ENCODE results near the gene TAF1B.

Gene TAF1B

GRCh38 chr2:9954136-9954535, 110.9 kb downstream of the TAF1B start:
- in situ Hi-C loops (cut with MboI; ENCODE audit: low sequenced_read_pairs) = no loop called here

DNA sequence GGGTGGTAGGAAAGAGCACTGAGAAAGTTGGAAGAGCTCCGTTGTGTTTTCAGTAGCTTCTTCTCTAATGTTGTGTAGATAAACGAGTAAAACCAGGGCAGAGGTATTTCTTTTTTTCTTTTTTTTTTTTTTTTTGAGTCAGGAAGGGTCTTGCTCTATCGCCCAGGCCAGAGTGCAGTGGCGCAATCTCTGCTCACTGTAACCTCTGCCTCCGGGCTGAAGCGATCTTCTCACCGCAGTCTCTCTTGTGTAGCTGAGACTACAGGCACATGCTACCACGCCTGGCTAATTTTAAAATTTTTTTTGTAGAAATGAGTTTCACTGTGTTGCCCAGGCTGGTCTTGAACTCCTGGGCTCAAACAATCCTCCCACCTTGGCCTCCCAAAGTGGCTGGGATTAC, 114.8 kb downstream of the TAF1B start:
- in situ Hi-C loops (cut with MboI; ENCODE audit: low sequenced_read_pairs) = no loop called here

- in situ Hi-C loops (cut with MboI; ENCODE audit: low sequenced_read_pairs) = no loop called here
Measured at GRCh38 chr2:9959262-9959661, 116.0 kb downstream of the TAF1B start.

GRCh38 chr2:9961013-9961412, 117.7 kb downstream of the TAF1B start:
- in situ Hi-C loops (cut with MboI; ENCODE audit: low sequenced_read_pairs) = no loop called here

DNA sequence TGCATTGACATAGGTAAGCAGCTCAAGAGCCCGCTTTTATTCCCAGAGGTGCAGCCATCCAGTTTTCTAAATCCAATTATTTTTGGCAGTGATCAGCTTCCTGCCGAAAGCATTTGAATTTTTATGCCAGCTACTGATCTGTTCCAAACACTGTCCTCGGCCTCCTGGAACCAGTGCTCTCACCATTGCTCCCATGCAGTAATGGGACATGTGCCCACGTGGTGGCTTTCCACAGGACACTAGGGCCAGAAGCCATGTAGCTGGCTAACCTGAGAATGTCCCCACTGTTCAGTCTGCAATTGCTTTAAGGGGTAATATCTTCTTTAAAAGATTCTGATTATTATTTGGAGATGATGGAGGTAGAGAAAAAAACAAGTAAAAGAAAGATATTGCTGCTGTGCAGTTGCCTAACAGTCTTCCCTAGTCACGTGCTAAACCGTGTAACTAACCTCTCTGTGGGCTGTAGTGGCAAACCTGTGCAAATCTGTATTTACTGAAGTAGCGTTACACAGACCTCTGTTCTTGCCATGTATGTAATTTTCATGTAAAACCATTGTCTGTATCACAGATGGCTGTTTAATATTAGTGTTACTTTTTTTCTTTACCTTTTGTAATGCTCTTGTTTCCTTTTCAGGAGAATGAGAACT, 121.2 kb downstream of the TAF1B start:
- in situ Hi-C loops (cut with MboI; ENCODE audit: low sequenced_read_pairs) = no loop called here

DNA sequence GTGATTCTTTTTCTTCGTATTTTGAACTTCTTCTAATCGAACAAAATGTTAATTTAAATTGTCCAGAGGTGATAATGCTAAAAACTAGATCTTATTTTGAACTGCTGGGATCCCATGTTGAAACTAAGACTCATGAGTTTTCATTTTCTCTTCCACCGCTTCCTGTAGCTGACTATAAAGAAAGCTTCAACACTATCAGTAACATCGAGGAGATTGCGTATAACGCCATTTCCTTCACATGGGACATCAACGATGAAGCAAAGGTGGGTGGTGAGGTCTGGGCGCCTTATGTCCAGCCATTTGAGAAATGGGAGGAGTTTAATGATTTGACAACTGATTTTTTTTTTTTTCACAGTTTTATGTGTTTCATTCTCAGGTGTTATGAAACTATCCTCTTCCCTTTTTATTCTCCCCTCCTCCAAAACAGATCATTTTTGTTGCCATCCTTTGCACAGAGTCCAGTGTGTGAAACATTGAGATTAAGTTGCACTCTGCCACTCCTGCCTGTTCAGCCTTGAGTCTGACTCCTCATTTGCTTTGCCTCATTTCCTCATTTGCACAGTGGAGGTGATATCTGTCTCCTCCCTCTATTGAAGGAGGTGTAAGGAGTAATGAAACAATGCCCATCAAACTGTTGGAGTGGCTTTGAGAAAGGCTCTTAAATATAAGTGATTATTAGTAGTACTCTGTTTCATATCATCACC, 122.0 kb downstream of the TAF1B start:
- in situ Hi-C loops (cut with MboI; ENCODE audit: low sequenced_read_pairs) = no loop called here

- in situ Hi-C loops (cut with MboI; ENCODE audit: low sequenced_read_pairs) = no loop called here
Measured at GRCh38 chr2:9966491-9967022, 123.3 kb downstream of the TAF1B start.

DNA sequence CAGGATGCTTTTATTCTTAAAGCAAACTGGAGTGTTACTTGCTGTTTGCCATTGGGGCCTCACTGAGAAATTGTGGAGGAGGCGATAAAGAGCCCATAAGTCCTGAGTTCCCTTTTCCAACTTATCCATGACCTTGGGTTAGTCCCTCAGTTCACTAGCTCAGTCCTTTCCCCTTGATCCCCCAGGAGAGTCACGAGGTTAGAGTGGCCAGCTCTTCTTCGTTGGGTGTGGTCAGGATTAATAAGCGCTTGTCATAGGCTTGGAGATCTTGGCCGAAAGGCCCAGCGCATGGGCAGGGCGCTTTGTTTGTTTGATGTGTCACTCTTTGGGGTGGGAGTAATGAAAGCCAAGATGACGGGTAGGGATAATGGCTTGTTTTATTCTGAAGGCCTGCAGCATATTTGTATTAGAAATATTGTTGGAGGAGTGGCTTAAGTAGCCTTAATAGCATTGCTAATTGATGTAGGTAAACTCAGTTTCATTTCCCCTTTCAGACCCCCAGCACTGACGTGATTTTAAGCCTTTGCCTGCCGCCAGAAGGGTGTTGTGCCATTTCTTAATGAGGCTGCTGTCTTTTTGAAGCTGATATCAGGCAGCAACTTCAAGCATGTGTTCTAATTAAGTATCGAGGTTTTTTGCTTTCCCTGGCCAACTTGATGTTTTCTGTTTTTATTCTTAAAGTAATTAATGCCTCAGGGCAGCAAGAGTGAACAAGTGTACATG, 123.9 kb downstream of the TAF1B start:
- in situ Hi-C loops (cut with MboI; ENCODE audit: low sequenced_read_pairs) = no loop called here

DNA sequence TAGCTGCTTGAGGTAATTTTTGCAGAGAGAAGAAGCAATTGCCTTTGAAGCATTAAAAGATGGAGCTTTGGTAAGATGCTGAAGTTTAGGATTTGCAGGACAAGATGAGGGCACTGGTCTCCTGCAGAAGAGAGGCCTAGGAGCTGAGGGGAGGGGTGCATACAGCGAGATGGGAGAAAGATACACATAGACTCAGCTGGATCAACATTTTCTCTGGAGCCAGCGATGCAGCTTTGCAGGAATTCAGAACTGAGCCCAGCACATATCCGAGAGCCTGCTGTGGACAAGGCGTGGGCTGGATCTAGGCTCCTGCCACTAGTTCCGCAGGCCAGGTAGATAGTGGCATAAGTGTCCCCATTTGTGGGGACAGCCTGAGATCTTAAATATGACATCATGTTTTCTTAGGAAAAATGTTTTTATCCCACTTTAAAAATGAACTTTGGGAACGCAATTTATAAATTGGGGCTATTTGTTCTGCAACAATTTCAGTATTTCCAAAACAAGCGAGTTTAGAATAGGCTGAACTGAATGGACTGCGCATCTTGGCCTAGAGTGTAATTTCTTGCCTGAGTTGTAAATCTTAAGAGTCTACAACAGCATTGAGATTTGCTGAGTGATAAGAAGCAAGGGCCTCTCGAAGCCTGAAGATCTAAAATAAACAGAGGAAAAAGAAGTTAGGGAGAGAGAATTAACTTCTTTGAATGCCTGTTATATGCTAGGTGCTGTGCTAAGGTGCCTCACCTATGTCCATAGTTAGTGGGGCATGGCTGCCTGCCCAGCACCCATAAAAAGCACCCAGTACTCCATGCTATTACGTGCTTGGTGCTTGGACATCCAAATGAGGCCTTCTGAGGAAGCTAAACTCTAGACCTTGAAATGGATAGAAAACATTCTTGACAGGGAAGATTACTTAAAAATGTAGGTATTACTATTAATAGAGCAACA, 125.6 kb downstream of the TAF1B start:
- in situ Hi-C loops (cut with MboI; ENCODE audit: low sequenced_read_pairs) = no loop called here

DNA sequence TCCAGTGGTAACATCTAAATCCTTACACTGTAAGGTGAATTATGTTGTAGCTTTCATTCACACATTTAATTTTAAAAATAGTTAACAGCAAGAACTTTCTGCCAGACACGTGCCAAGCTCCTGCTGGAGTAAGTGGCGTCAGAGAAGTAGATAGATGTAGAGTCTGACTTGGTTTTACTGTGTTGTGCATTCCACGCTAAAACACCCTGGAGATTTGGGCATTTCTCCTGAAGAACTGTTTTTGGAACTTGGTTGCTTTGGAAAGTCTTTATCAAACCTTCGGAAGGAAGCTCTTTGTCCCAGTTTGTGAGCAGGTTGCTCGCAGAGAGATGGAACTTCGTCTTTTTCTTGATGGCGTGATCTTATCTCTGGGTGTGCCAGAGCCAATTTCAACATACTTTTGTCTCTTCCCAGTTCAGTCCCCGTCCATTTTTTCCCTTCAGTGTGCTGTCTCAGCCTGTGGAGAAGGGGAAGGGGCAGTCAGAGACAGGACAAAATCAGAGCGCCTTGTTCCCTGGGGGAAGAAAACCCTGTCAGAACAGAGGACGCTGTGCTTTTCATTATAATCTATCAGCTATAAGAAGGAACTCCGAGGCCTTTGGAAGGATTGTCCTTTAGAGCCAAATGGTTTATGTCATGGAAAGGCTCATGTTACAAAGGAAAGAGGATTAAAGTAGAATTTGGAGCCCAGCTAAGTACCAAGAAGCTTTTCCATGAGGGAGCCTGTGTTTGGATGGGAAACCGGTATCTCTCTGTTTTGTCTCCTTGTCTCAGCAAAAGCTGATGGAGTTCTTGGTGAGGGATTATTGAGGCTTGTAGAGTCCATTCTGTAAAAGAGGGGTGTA, 127.1 kb downstream of the TAF1B start:
- in situ Hi-C loops (cut with MboI; ENCODE audit: low sequenced_read_pairs) = no loop called here

- in situ Hi-C loops (cut with MboI; ENCODE audit: low sequenced_read_pairs) = no loop called here
Measured at GRCh38 chr2:9971105-9971818, 128.0 kb downstream of the TAF1B start.

GRCh38 chr2:9971890-9972289, 128.6 kb downstream of the TAF1B start:
- in situ Hi-C loops (cut with MboI; ENCODE audit: low sequenced_read_pairs) = no loop called here

GRCh38 chr2:9972621-9973479, 129.6 kb downstream of the TAF1B start:
- in situ Hi-C loops (cut with MboI; ENCODE audit: low sequenced_read_pairs) = no loop called here

GRCh38 chr2:9973690-9974089, 130.4 kb downstream of the TAF1B start:
- in situ Hi-C loops (cut with MboI; ENCODE audit: low sequenced_read_pairs) = no loop called here

DNA sequence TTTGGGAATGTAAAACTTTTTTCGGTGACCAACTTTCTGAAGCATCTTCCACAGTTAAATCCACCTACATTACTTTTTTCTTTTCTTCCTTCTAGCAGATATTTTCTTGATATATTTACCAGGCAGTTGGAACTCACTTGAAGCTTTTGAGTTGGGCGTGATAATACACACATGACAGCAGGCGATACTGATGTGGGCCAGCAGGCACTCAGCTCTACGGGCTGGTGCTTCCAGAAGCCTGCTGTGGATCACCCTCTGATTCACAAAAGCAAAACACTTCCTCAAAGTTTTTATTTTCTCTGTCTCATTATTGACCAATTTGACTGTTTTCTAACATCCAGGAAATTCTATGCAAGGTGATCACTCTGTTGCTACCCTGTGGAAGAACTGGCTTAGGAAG, 131.1 kb downstream of the TAF1B start:
- in situ Hi-C loops (cut with MboI; ENCODE audit: low sequenced_read_pairs) = no loop called here

GRCh38 chr2:9975328-9975727, 132.1 kb downstream of the TAF1B start:
- in situ Hi-C loops (cut with MboI; ENCODE audit: low sequenced_read_pairs) = no loop called here

DNA sequence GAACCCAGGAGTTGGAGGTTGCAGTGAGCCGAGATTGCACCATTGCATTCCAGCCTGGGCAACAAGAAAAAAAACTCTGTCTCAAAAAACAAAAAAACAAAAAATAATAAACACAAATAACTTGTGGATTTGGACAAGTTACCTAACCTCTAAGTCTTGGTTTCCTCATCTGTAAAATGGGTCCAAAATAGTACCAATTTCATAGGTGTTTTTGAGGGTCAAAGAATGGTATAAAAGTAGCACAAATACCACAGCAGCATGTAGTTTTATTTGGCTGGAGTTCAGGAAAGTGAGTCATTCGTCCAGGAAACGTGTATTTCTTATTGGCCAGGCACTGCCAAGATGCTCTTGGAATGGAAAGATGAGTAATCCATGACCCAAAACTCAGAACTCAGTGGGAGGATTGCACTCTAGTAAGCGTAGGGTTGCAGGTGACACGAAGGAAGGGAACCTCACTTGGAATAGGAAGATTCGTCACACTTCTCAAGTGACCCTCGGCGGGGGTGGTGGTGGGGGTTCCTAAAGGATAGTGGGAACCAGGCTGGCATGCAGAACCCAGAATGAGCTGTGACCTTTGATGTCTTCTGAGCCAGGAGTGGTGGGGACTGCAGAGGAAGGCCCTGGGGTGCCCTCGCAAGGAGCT, 132.7 kb downstream of the TAF1B start:
- in situ Hi-C loops (cut with MboI; ENCODE audit: low sequenced_read_pairs) = no loop called here

- in situ Hi-C loops (cut with MboI; ENCODE audit: low sequenced_read_pairs) = no loop called here
Measured at GRCh38 chr2:9979977-9980376, 136.7 kb downstream of the TAF1B start.
